HEK293T (cell line): ENCODE data around the gene ZFP42.

Experiments used
- CTCF ChIA-PET: fragments of 350-600 bp; formaldehyde crosslinking; extraction: SDS; loops from one replicate; lab custom pipeline; 2021; ENCODE audit warnings: antibody characterized with exemption, inconsistent platforms; lab: Yijun Ruan, JAX
- POLR2A ChIA-PET: fragments of 350-600 bp; formaldehyde crosslinking; extraction: SDS; loops from one replicate; lab custom pipeline; 2020; ENCODE audit warnings: antibody characterized with exemption, inconsistent platforms; lab: Yijun Ruan, JAX
- DNase-seq: peaks from one replicate; pipeline ENCODE4 v3.0.0; 2012; ENCODE audit warnings: mixed read lengths; ENCODE audit errors: extremely low spot score
- ARNT ChIP-seq: fragments of 450-650 bp; IDR thresholded peaks from 2 replicates; pipeline ENCODE4 v1.6.1; 2017; ENCODE audit warnings: mild to moderate bottlenecking
- BHLHE40 ChIP-seq: fragments of 450-650 bp; IDR thresholded peaks from 2 replicates; pipeline ENCODE4 v1.6.1; 2016; ENCODE audit warnings: mild to moderate bottlenecking, moderate library complexity, borderline replicate concordance
- CTBP1 ChIP-seq: fragments of 450-650 bp; IDR thresholded peaks from 2 replicates; pipeline ENCODE4 v1.6.1; 2016; ENCODE audit warnings: borderline replicate concordance
- ELF4 ChIP-seq: fragments of 450-650 bp; IDR thresholded peaks from 2 replicates; pipeline ENCODE4 v1.6.1; 2017; ENCODE audit warnings: antibody characterized with exemption
- FOXA1 ChIP-seq: fragments of 450-650 bp; IDR thresholded peaks from 2 replicates; pipeline ENCODE4 v1.6.1; 2016; ENCODE audit warnings: mild to moderate bottlenecking
- FOXK2 ChIP-seq: fragments of 450-650 bp; IDR thresholded peaks from 2 replicates; pipeline ENCODE4 v1.6.1; 2016; ENCODE audit warnings: mild to moderate bottlenecking
- FOXM1 ChIP-seq: fragments of 450-650 bp; IDR thresholded peaks from 2 replicates; pipeline ENCODE4 v1.6.1; 2017; ENCODE audit warnings: mild to moderate bottlenecking, borderline replicate concordance
- HDGF ChIP-seq: fragments of 450-650 bp; IDR thresholded peaks from 2 replicates; pipeline ENCODE4 v1.6.1; 2017; ENCODE audit warnings: antibody characterized with exemption, borderline replicate concordance
- L3MBTL2 ChIP-seq: fragments of 450-650 bp; conservative IDR thresholded peaks from 2 replicates; pipeline ENCODE4 v1.6.1; 2016; ENCODE audit warnings: mild to moderate bottlenecking
- LEF1 ChIP-seq: fragments of 450-650 bp; IDR thresholded peaks from 2 replicates; pipeline ENCODE4 v1.6.1; 2017; ENCODE audit warnings: mild to moderate bottlenecking, borderline replicate concordance
- NFRKB ChIP-seq: fragments of 450-650 bp; IDR thresholded peaks from 2 replicates; pipeline ENCODE4 v1.6.1; 2016; ENCODE audit warnings: mild to moderate bottlenecking, moderate library complexity
- SP1 ChIP-seq: fragments of 450-650 bp; IDR thresholded peaks from 2 replicates; pipeline ENCODE4 v1.6.1; 2017
- SUZ12 ChIP-seq: fragments of 450-650 bp; IDR thresholded peaks from 2 replicates; pipeline ENCODE4 v1.6.1; 2016; ENCODE audit warnings: mild to moderate bottlenecking
- TARDBP ChIP-seq: fragments of 450-650 bp; IDR thresholded peaks from 2 replicates; pipeline ENCODE4 v1.6.1; 2016
- ZNF384 ChIP-seq: fragments of 450-650 bp; IDR thresholded peaks from 2 replicates; pipeline ENCODE4 v1.6.1; 2016
- TF ChIP-seq, protein P1 (sequence below): fragments of 450-650 bp; IDR thresholded peaks from 2 replicates; pipeline ENCODE4 v1.6.1; 2016

ZFP42 gene

DNA sequence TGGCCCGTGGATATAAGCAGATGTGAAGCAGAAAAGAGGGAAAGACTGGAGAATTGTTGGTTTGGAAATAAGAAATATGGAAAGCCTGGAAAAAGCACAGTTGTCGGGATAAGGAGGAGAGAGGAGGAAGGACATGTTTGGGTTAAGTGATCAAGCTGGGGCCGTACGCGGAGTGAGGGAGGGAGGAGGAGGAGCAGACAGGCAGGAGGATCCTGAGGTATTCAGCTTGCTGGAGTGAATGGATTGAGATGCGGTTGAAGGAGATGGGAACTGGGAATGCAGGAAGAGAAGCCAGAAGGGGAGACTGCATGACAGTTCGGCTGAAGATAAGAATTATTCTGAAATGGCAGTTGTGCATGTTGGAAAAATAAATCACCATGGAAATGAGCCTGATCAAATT, 21.2 kb downstream of the ZFP42 start:
- CTCF ChIA-PET, result no interaction called here
- DNase-seq, result no peak
- POLR2A ChIA-PET, result no interaction called here
- TF ChIP-seq SP1, result no peak
- TF ChIP-seq, protein P1, sequence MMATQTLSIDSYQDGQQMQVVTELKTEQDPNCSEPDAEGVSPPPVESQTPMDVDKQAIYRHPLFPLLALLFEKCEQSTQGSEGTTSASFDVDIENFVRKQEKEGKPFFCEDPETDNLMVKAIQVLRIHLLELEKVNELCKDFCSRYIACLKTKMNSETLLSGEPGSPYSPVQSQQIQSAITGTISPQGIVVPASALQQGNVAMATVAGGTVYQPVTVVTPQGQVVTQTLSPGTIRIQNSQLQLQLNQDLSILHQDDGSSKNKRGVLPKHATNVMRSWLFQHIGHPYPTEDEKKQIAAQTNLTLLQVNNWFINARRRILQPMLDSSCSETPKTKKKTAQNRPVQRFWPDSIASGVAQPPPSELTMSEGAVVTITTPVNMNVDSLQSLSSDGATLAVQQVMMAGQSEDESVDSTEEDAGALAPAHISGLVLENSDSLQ, result no peak

DNA sequence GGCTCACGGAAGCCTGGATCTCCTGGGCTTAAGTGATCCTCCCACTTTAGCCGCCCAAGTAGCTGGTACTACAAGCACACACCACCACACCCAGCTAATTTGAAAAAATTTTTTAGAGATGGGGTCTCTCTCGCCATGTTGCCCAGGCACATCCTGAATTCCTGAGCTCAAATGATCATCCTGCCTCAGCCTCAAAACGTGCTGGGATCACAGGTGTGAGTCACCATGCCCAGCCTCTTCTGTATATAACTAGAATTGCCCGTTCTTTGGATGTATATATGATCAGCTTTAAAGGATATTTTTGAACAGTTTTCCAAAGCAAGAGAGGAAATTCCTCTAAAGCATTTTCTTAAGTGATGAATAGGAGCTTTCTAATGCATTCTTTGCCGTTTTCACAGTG, 22.7 kb downstream of the ZFP42 start:
- no peak for TF ChIP-seq NFRKB
- TF ChIP-seq SP1, result no peak
- TF ChIP-seq SUZ12, result no peak
- no peak for TF ChIP-seq ARNT
- no peak for TF ChIP-seq ZNF384
- no peak for TF ChIP-seq FOXA1
- no peak for TF ChIP-seq ELF4
- TF ChIP-seq FOXK2, result no peak
- no peak for TF ChIP-seq FOXM1
- TF ChIP-seq CTBP1, result no peak
- no peak for TF ChIP-seq BHLHE40
- TF ChIP-seq, protein P1, result no peak
- no peak for TF ChIP-seq HDGF
- DNase-seq, result no peak
- ChIA-PET POLR2A (no interaction called here), CTCF (no interaction called here)

DNA sequence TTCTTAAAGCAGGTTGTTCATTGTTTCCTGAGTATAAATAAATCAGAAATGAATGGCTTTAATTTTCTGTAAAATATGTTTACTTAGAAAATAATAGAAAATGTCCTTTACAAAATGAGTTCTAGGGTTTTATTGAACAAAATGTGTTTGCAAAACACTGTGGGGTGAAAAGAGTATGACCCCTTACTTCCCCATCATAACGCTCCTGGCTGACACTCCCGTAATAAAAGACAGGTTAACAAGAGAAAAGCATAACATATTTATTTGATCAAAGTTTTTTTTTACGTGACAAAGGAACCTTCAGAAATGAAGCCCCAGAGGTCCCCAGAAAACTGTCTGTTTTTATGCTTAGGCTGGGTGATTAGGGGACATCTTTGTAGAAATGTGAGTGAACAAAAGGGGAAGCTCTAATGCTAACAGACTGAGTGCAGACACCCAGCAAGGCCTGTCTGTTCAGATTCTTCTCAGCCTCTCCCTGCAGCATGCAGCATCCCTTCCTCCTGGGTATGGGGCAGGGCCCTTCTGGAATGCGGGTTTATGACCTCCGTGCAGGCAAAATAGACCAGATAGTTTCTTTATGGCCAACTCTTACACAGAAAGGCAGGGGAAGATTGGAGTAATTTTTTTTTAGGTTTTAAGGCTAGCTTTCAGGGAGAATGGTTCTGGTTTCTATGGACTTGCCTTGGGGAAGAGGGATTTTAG, 26.1 kb downstream of the ZFP42 start:
- no peak for DNase-seq
- CTCF ChIA-PET, result no interaction called here
- TF ChIP-seq BHLHE40 (no peak), HDGF (no peak)
- POLR2A ChIA-PET, result no interaction called here

DNA sequence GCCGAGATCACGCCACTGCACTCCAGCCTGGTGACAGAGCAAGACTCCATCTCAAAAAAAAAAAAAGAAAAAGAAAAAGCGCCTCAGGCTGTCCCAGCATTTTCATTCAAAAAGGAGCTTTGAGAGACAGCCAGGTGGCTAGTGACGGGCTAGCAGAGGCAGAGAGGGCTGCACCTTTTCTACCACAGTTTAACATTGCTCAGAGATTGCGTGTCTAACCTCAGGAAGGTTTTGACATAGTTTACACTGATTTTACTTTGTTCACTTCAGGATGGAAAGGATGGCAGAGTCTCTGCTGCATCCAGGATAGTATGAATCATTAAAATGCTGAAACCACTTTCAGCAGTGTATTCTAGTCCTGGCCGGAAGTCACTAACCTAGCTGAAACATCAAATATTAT, 28.1 kb downstream of the ZFP42 start:
- ChIA-PET POLR2A (no interaction called here), CTCF (no interaction called here)
- TF ChIP-seq L3MBTL2, result no peak
- TF ChIP-seq HDGF, result no peak
- TF ChIP-seq SP1, result no peak
- TF ChIP-seq NFRKB, result no peak
- no peak for TF ChIP-seq ELF4
- TF ChIP-seq SUZ12, result no peak
- TF ChIP-seq ARNT, result no peak
- TF ChIP-seq ZNF384, result no peak
- TF ChIP-seq FOXA1, result no peak
- TF ChIP-seq FOXM1, result no peak
- TF ChIP-seq TARDBP, result no peak
- no peak for TF ChIP-seq BHLHE40
- TF ChIP-seq, protein P1, result no peak
- TF ChIP-seq CTBP1, result no peak
- TF ChIP-seq LEF1, result no peak
- no peak for TF ChIP-seq FOXK2
- DNase-seq, result no peak

DNA sequence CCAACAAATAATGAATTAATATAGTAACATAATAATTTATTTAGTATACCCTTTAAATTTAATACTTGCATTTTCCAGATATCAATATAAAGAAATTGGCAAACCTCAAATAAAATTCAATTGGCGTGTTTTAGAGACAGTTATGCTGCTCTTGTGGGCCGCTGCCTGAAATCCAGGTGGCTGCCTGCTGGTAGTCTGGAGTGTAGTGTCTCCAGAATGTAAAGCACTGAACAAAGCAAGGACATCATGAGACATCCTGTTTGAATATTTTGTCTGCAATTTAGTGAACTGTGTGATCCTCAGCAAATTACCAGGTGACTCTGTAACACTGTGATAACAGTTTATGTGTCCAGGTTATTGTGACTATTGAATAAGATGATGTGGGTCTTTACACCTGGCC, 29.9 kb downstream of the ZFP42 start:
- TF ChIP-seq TARDBP (no peak), ARNT (no peak), CTBP1 (no peak), SP1 (no peak), LEF1 (no peak), FOXA1 (no peak), FOXM1 (no peak), FOXK2 (no peak), SUZ12 (no peak), ELF4 (no peak), L3MBTL2 (no peak), HDGF (no peak), NFRKB (no peak), BHLHE40 (no peak)
- POLR2A ChIA-PET, result no interaction called here
- no peak for DNase-seq
- CTCF ChIA-PET, result no interaction called here

DNA sequence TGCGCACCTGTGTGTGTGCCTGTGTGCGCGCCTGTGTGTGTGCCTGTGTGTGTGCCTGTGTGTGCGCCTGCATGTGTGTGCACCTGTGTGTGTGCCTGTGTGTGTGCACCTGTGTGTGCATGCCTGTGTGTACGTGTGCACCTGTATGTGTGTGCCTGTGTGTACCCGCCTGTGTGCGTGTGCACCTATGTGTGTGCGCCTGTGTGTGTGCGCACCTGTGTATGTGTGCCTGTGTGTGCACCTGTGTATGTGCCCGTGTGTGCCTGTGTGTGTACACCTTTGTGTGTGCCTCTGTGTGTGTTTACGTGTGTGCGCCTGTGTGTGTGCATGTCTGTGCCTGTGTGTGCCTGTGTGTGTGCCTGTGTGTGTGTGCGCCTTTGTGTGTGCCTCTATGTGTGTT, 33.5 kb downstream of the ZFP42 start:
- ChIA-PET POLR2A (no interaction called here), CTCF (interaction anchor here (0.7 kb wide), 1 partner anchor 23 kb away, joined by 3 read pairs; no protein-coding TSS in a partner anchor)
- TF ChIP-seq BHLHE40 (no peak), LEF1 (no peak), TARDBP (no peak), ARNT (no peak), FOXM1 (no peak), L3MBTL2 (no peak), ZNF384 (no peak), ELF4 (no peak), CTBP1 (no peak), NFRKB (no peak), SUZ12 (no peak), FOXK2 (no peak), HDGF (no peak), FOXA1 (no peak), SP1 (no peak)
- TF ChIP-seq, protein P1, result no peak
- DNase-seq, result no peak
